ENCODE measurements around the gene BAIAP2L1.

DNA sequence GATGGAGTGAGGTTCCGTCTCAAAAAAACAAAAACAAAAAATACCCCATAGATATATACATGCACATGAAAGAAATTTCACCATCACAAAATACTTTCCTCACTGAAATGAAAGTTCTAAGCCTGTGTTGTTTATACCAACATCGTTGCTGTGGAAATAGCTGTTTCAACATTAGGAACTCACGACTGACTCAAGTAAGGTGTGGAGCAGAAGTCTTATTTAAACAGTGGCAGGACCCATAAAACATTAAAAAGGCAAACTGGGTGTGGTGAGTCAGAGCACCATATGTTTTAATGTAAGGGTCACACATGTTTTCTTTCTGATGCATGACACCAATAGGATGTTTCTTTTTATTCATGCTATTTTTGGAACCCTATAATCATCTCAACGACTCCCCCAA is 48.3 kb downstream of the BAIAP2L1 start:
- no peak for TF ChIP-seq NCOA2 (IDR thresholded peaks at IDR 0.05; ENCODE audit: partially characterized antibody in 2 of 2)
- no peak for TF ChIP-seq ZNF146 (CRISPR knock-in tag; IDR thresholded peaks at IDR 0.05; ENCODE audit: unreplicated experiment)
- no peak for TF ChIP-seq CTCF (IDR thresholded peaks at IDR 0.05 in 2 of 3, conservative IDR thresholded peaks at IDR 0.05 in 1 of 3; ENCODE audit: insufficient read depth in 2 of 3, low read depth in 1 of 3, low read length in 3 of 3)
- TF ChIP-seq, protein P1, sequence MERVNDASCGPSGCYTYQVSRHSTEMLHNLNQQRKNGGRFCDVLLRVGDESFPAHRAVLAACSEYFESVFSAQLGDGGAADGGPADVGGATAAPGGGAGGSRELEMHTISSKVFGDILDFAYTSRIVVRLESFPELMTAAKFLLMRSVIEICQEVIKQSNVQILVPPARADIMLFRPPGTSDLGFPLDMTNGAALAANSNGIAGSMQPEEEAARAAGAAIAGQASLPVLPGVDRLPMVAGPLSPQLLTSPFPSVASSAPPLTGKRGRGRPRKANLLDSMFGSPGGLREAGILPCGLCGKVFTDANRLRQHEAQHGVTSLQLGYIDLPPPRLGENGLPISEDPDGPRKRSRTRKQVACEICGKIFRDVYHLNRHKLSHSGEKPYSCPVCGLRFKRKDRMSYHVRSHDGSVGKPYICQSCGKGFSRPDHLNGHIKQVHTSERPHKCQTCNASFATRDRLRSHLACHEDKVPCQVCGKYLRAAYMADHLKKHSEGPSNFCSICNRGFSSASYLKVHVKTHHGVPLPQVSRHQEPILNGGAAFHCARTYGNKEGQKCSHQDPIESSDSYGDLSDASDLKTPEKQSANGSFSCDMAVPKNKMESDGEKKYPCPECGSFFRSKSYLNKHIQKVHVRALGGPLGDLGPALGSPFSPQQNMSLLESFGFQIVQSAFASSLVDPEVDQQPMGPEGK (CRISPR knock-in tag; IDR thresholded peaks at IDR 0.05; ENCODE audit: borderline replicate concordance), result no peak
- TF ChIP-seq ZNF24 (IDR thresholded peaks at IDR 0.05), result no peak
